Adipose tissue (tissue), 3 donors: ENCODE measurements around the gene PPP2R2C. TPM values are rescaled to one million over a fixed set of nuclear protein-coding genes. Genes with fewer than 3 reads are reported as not detected.

Source experiments
- H3K27ac ChIP-seq: one replicate; pipeline ENCODE4 v1.5.1; 2013; ENCODE audit warnings: low read depth, low read length
- WGBS, 3 donors: extraction: QIAGEN DNeasy Blood & Tissue Kit; methylation state at CpG; one replicate each; pipeline ENCODE4 v1.1.7; 2013; 5-methylcytosine and 5-hydroxymethylcytosine counted together
- polyA plus RNA-seq, 3 donors: library from polyadenylated mRNA; stranded (reverse); fragments of 200-250 nt; gene quantifications; one replicate each; pipeline ENCODE4 v1.2.3, GENCODE V29; 2013
- donor health status: healthy with polysubstance abuse.
- donor health status: Bipolar disorder and iron deficiency.
- donor health status: healthy.

The PPP2R2C gene
- polyA plus RNA-seq, 3 donors: 0.09 to 0.34 (median 0.32) TPM

GRCh38 chr4:6454112-6454910 is 18.1 kb downstream of the PPP2R2C start:
- 56 to 73% (median 69%) methylated on average over 13 of the region's 13 CpGs for WGBS, 3 donors
- no peak overlapping the region for H3K27ac ChIP-seq

GRCh38 chr4:6453688-6453990 is 18.8 kb downstream of the PPP2R2C start:
- H3K27ac ChIP-seq: no peak overlapping the region
- WGBS, 3 donors: 54 to 74% (median 65%) methylated on average over 8 of the region's 8 CpGs

- WGBS, 3 donors: 65 to 74% (median 72%) methylated on average over 18 to 20 of the region's 20 CpGs
- no peak overlapping the region for H3K27ac ChIP-seq
Observed at GRCh38 chr4:6452897-6453687, 19.3 kb downstream of the PPP2R2C start.

GRCh38 chr4:6452116-6452896 is 20.1 kb downstream of the PPP2R2C start:
- 69 to 76% (median 73%) methylated on average over 11 of the region's 11 CpGs for WGBS, 3 donors
- no peak overlapping the region for H3K27ac ChIP-seq

- WGBS, 3 donors: 66 to 71% (median 67%) methylated on average over 6 of the region's 6 CpGs
- no peak overlapping the region for H3K27ac ChIP-seq
Observed at GRCh38 chr4:6451309-6451708, 21.1 kb downstream of the PPP2R2C start.

GRCh38 chr4:6450709-6451108 is 21.7 kb downstream of the PPP2R2C start:
- no peak overlapping the region for H3K27ac ChIP-seq
- WGBS, 3 donors: 74 to 86% (median 85%) methylated on average over 7 of the region's 7 CpGs

- H3K27ac ChIP-seq: no peak overlapping the region
- WGBS, 3 donors: 56 to 64% (median 64%) methylated on average over 15 of the region's 15 CpGs
Observed at GRCh38 chr4:6449746-6450369, 22.6 kb downstream of the PPP2R2C start.

- 72 to 74% (median 74%) methylated on average over 14 of the region's 14 CpGs for WGBS, 3 donors
Observed at GRCh38 chr4:6449335-6449734, 23.1 kb downstream of the PPP2R2C start.

GRCh38 chr4:6448476-6449170 is 23.8 kb downstream of the PPP2R2C start:
- no peak overlapping the region for H3K27ac ChIP-seq
- 76 to 84% (median 80%) methylated on average over 20 to 21 of the region's 21 CpGs for WGBS, 3 donors

More at GRCh38 chr4:6449335-6449734, 23.1 kb downstream of the PPP2R2C start:
- no peak overlapping the region for H3K27ac ChIP-seq

GRCh38 chr4:6447672-6448171 is 24.7 kb downstream of the PPP2R2C start:
- WGBS, 3 donors: 49 to 61% (median 51%) methylated on average over 22 of the region's 22 CpGs
- no peak overlapping the region for H3K27ac ChIP-seq

- H3K27ac ChIP-seq: no peak overlapping the region
- WGBS, 3 donors: 25 to 35% (median 34%) methylated on average over 21 to 22 of the region's 22 CpGs
Observed at GRCh38 chr4:6446538-6447451, 25.6 kb downstream of the PPP2R2C start.

GRCh38 chr4:6446130-6446482 is 26.3 kb downstream of the PPP2R2C start:
- no peak overlapping the region for H3K27ac ChIP-seq
- 65 to 78% (median 76%) methylated on average over 14 of the region's 14 CpGs for WGBS, 3 donors

- 60 to 82% (median 76%) methylated on average over 5 of the region's 5 CpGs for WGBS, 3 donors
Observed at GRCh38 chr4:6445403-6446129, 26.8 kb downstream of the PPP2R2C start.

GRCh38 chr4:6444582-6444981 is 27.8 kb downstream of the PPP2R2C start:
- 59 to 88% (median 85%) methylated on average over 6 of the region's 6 CpGs for WGBS, 3 donors
- H3K27ac ChIP-seq: no peak overlapping the region

More at GRCh38 chr4:6445403-6446129, 26.8 kb downstream of the PPP2R2C start:
- H3K27ac ChIP-seq: no peak overlapping the region

GRCh38 chr4:6443035-6444023 is 29.1 kb downstream of the PPP2R2C start:
- no peak overlapping the region for H3K27ac ChIP-seq
- 69 to 85% (median 80%) methylated on average over 21 of the region's 21 CpGs for WGBS, 3 donors
